ENCODE measurements around the gene GTF3A. TPM values are rescaled to one million over a fixed set of nuclear protein-coding genes. Genes with fewer than 3 reads are reported as not detected.
"Not testable (repeated sequence)": the region's sequence is repeated elsewhere in the genome, so short reads cannot be mapped to it uniquely, and the experiment has no call there.

GTF3A gene
- total RNA-seq, 1 donor from 2014 or later, result 284 TPM

DNA sequence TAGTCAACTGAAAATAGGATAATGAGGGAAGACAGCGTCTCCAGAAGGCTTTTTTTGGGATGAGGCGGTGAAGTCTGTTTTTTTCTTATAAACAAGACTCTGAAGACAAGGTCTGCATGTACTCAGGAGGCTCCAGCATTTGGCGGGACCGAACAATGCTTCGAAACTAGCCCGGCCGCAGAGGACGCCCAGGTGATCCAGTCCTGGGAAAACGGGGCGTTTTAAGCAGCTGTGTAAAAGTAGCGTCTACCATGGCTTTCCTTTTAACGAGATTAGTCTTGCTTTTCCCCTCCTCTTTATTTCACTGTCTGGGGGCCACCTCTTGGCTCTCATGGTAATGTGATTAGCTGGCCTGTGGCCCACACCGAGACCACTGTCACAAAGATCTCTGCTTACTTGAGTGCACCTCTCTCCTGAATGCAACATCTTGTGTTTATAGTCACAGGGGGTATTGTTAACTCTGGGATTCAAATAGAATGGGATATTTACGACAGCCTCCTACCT lies 29.4 kb upstream of the GTF3A start:
- Mint-ChIP-seq H3K36me3 (ENCODE audit: low read depth) (no peaks in the 10 kb centered on the region), H3K4me3 (no peak overlapping the region), H3K9me3 (no peaks in the 10 kb centered on the region), H3K4me1 (no peaks in the 10 kb centered on the region), H3K27me3 (peaks cover 18% of the 10 kb centered on the region), H3K27ac (no peak overlapping the region)
- no peak for DNase-seq
- intact Hi-C loops (cut with micrococcal nuclease), result no loop called here

DNA sequence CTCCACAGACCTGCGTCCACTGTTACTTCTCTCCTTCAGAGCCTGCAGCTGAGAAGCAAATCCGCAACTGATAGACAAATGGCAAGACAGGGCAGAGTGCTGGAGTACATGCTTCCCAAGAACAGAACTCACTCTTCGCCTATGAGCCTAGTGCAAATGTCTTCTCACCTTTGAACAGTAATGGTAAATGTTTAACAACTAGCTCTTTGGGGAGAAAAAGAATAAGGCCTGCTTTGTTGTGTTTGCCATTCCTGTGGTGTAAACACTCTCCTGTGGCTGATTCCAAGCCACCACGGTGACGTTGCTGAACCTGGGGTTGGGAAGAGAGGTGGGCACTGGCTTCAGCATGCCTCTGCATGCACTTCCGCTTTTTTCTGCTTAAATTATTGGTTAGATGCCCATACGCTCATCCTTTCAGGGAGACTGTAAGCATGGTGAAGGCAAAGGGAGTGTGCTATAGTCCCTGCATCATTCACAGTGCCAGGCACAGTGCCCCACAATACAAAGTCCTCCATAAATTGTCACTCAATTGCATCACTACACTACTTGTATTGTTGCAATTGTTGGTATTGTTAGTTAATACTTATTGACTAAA lies 28.1 kb upstream of the GTF3A start:
- no peaks in the 10 kb centered on the region for H3K9me3 Mint-ChIP-seq
- no peak overlapping the region for H3K4me3 Mint-ChIP-seq
- no peaks in the 10 kb centered on the region for H3K36me3 Mint-ChIP-seq (ENCODE audit: low read depth)
- peaks cover 15% of the 10 kb centered on the region for H3K27me3 Mint-ChIP-seq
- H3K27ac Mint-ChIP-seq, result no peak overlapping the region
- DNase-seq, result no peak
- intact Hi-C loops (cut with micrococcal nuclease), result no loop called here
- no peaks in the 10 kb centered on the region for H3K4me1 Mint-ChIP-seq

DNA sequence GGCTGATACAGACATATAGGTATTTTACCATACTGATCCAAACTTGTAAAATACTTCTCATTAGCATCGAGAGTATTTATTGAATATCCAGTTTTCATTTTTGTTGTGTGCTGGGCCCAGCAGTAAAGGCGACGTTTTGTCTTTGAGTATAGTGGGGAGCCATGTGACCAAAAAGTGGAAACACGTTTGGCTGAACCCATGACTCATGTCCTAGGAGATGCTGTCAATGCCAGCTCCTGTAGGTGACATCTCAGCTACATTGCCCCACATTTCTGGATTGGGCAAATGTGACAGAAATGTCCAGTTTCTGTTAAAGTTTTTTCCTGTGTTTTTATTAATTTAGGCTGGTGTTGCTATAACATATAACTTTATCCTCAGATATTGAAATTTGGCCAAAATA lies 26.1 kb upstream of the GTF3A start:
- Mint-ChIP-seq H3K9me3 (no peaks in the 10 kb centered on the region), H3K4me1 (no peaks in the 10 kb centered on the region), H3K36me3 (ENCODE audit: low read depth) (no peaks in the 10 kb centered on the region), H3K27me3 (peaks cover 7% of the 10 kb centered on the region), H3K27ac (no peak overlapping the region), H3K4me3 (no peak overlapping the region)
- no peak for DNase-seq
- intact Hi-C loops (cut with micrococcal nuclease), result no loop called here

DNA sequence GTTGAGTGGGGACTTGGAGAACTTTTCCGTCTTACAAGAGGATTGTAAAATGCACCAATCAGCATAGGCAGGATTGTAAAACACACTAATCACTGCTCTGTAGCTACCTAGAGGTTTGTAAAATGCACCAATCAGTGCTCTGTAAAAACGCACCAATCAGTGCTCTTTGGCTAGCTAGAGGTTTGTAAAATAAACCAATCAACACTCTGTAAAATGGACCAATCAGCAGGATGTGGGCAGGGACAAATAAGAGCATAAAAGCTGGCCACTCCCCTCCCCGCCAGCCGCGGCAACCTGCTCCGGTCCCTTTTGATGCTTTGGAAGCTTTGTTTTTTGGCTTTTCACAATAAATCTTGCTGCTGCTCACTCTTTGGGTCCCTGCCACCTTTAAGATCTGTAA lies 24.0 kb upstream of the GTF3A start:
- H3K36me3 Mint-ChIP-seq (ENCODE audit: low read depth); H3K27me3 Mint-ChIP-seq; DNase-seq; H3K27ac Mint-ChIP-seq; intact Hi-C loops (cut with micrococcal nuclease); H3K9me3 Mint-ChIP-seq; H3K4me1 Mint-ChIP-seq; H3K4me3 Mint-ChIP-seq: not testable (repeated sequence)

DNA sequence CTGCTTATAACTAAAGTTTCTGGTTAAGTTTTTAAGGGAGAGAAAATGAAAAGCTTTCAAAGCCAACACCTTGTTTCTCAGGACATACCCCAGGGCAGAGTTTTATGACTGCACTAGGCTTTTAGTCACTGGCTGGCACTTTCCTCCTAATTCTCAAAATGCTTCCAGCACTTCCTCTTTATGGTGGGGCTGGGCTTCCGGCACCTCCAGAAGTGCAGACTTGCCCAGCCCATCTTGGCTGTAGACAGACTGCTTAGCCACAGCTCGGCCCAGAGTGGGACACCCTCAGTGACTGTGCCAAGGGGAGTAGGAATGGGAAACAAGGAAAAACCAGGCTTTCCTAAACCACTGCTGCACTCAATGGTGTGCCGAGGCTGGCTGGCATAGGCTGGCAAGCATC lies 23.2 kb upstream of the GTF3A start:
- H3K4me1 Mint-ChIP-seq, result no peaks in the 10 kb centered on the region
- H3K4me3 Mint-ChIP-seq, result no peak overlapping the region
- H3K36me3 Mint-ChIP-seq (ENCODE audit: low read depth), result no peaks in the 10 kb centered on the region
- no peak overlapping the region for H3K27ac Mint-ChIP-seq
- intact Hi-C loops (cut with micrococcal nuclease), result no loop called here
- peaks cover 2% of the 10 kb centered on the region for H3K27me3 Mint-ChIP-seq
- H3K9me3 Mint-ChIP-seq, result no peaks in the 10 kb centered on the region
- DNase-seq, result no peak

DNA sequence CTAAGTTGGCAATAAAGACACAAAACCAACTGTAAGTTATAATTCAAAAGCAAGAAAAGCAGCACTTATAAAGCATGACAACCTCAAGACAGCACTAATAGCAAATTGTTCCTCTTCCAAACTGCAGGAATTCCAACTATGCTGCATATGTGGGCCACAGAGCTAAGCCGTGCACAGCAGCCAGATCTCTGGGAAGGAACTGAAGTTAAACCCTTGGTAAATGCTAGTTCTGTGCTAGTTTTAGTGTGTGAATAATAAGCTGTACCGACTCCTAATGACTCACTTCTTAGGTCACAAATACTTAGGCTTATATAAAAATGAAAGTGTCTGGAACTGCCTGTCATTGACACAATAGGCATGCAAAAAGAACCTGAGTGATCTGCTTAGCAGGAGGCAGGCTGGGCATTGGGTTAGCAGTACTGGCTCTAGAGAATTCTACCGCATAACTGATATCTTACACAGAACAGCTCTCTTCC lies 21.2 kb upstream of the GTF3A start:
- intact Hi-C loops (cut with micrococcal nuclease), result no loop called here
- Mint-ChIP-seq H3K4me1 (no peaks in the 10 kb centered on the region), H3K27me3 (peaks cover 10% of the 10 kb centered on the region), H3K27ac (no peak overlapping the region), H3K9me3 (no peaks in the 10 kb centered on the region), H3K36me3 (ENCODE audit: low read depth) (no peaks in the 10 kb centered on the region), H3K4me3 (no peak overlapping the region)
- no peak for DNase-seq

DNA sequence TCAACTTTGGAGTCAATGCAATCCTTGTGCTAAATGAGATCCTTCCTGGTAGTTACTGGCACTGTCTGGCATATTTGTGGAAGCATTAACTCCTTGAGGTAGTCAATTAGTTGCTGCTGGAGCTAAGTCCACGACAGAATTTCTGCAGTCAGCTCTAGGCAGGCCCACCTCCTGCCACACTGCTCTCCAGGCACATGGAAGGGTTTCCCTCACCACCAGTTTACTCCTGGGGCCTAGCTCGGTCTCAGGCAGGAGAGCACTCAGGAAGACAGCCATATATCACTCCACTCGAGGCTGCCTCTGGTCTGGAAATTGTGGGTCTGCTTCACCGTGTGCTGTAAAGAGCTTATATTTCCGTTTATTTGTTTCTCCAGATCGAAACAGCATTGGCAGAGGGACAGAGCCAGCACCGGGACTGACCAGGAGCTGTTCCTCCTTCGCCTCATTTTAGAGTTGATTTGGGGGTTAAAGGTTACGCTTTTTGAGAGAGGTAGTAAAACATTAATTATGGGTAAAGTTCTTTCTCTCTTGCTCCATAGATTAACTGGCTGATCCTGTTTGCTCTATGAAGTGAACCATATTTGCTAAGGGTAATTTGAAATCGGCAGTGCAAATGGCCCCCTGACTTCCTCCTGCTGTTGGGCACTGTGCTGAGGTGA lies 20.6 kb upstream of the GTF3A start:
- intact Hi-C loops (cut with micrococcal nuclease), result no loop called here
- H3K4me3 Mint-ChIP-seq, result no peak overlapping the region

DNA sequence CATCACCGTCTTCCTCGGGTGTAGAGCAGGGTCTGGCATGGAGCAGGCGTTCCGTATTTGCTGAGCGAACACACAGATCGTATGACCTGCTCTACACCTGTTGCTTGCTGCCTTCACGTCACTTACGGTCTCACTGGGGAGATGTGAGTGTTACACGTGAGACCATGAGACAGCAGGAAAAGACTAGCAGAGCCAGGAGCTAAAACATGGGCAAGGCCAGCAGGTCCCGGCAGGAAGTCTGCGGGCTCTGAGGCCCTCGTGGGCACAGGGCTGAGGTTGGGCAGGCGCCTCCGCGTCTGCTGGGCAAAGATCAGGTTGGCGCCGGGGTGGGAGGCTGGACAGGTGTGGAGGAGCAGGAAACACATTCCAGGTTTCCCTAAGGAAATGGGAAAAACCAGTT lies 19.7 kb upstream of the GTF3A start:
- intact Hi-C loops (cut with micrococcal nuclease), result no loop called here
- Mint-ChIP-seq H3K9me3 (no peaks in the 10 kb centered on the region), H3K27me3 (peaks cover 22% of the 10 kb centered on the region)

More for the DNA sequence above, 20.6 kb upstream of the GTF3A start:
- H3K27ac Mint-ChIP-seq, result no peak overlapping the region
- no peaks in the 10 kb centered on the region for H3K9me3 Mint-ChIP-seq
- no peaks in the 10 kb centered on the region for H3K4me1 Mint-ChIP-seq
- peaks cover 14% of the 10 kb centered on the region for H3K27me3 Mint-ChIP-seq
- no peaks in the 10 kb centered on the region for H3K36me3 Mint-ChIP-seq (ENCODE audit: low read depth)
- no peak for DNase-seq

DNA sequence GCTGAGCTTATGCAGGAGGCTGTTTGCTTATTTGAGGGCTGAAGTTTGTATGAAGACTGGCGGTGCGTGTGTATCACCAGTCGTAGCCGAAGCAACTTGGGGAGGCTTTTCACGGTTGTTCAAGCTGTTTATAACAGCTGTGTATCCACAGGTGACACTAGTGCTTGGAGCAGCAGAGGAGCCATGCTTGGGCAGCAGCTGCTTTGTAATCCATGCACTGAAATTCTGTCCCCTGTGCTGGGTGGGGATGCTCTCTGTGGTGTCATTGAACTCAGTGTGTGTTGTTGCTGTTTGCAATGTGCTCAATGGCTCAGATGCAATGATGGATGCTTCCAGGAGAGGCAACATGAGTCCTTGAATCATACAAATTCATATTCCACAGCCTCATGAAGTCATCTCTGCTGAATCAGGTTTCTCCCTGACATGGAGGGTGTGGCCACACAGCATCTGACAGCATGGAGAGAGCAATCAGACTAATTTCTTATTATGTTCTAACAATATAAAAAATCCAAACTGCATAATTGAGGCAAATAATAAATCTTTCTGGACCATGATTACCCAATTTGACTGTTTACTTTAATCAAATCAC lies 18.8 kb upstream of the GTF3A start:
- peaks cover 27% of the 10 kb centered on the region for H3K27me3 Mint-ChIP-seq
- no peaks in the 10 kb centered on the region for H3K4me1 Mint-ChIP-seq
- DNase-seq, result no peak
- H3K4me3 Mint-ChIP-seq, result no peak overlapping the region
- H3K27ac Mint-ChIP-seq, result no peak overlapping the region
- intact Hi-C loops (cut with micrococcal nuclease), result loop anchor here (1.0 kb wide), 1 partner anchor 19 kb away; the partner anchor contains the start of gene GTF3A
- H3K9me3 Mint-ChIP-seq, result no peaks in the 10 kb centered on the region
- H3K36me3 Mint-ChIP-seq (ENCODE audit: low read depth), result no peaks in the 10 kb centered on the region

More for the DNA sequence above, 19.7 kb upstream of the GTF3A start:
- Mint-ChIP-seq H3K4me3 (no peak overlapping the region), H3K4me1 (no peaks in the 10 kb centered on the region), H3K36me3 (ENCODE audit: low read depth) (no peaks in the 10 kb centered on the region), H3K27ac (no peak overlapping the region)
- DNase-seq, result no peak

DNA sequence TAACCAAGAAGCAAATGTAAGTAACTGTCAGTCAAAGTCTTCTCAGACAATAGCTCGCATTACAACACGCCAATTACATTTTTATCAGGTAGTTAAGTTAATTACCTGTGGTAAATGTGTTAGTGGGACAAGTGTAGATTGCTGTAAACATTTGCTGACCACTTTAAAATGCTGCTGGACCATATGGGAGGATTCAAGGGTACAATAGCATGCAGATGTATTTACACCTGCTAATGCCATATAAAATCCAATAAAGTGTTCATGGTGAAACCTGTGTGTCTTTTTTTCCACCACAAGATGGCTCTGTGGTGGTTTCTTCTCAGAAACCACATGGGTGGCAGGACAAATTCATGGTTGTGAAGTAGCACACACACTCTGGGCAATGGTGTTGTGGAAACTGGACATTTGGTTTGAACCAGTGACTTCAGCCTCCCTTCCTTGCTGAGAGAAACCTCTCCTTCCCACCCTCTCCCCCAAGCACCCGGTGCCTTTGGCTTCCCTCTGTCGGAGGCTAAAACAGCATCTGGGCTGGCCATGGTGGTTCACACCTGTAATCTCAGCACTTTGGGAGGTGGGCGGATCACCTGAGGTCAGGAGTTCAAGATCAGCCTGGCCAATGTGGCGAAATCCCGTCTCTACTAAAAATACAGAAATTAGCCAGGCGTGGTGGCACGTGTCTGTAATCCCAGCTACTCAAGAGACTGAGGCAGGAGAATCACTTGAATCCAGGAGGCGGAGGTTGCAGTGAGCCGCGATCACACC lies 18.1 kb upstream of the GTF3A start:
- H3K36me3 Mint-ChIP-seq (ENCODE audit: low read depth), result no peaks in the 10 kb centered on the region
- DNase-seq, result peak; percentile 80
- H3K27ac Mint-ChIP-seq, result no peak overlapping the region
- H3K4me3 Mint-ChIP-seq, result no peak overlapping the region
- H3K27me3 Mint-ChIP-seq, result peaks cover 32% of the 10 kb centered on the region
- no peaks in the 10 kb centered on the region for H3K4me1 Mint-ChIP-seq
- H3K9me3 Mint-ChIP-seq, result no peaks in the 10 kb centered on the region
- intact Hi-C loops (cut with micrococcal nuclease), result loop anchor here (1.0 kb wide), 1 partner anchor 18 kb away; the partner anchor contains the start of gene GTF3A

DNA sequence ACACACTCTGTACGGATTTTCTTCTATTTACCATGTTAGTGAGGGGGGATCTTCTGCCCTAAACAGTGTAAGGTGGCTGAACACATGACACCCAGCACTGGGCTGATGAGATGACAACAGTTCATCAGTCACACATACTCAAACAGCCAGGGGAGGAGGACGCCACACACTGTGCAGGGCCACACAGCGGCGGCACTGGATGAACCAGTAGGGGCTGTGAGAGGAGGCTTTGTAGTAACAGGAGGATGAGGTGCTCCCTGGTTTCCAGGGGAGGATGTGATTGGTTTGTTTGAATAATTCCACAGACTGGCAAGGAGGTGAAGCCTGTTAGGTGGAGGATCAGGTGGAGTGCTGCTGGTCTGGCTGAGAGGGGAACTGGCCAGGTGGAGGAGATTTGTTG lies 16.3 kb upstream of the GTF3A start:
- Mint-ChIP-seq H3K4me3 (no peak overlapping the region), H3K4me1 (no peaks in the 10 kb centered on the region), H3K27me3 (peaks cover 42% of the 10 kb centered on the region), H3K36me3 (ENCODE audit: low read depth) (no peaks in the 10 kb centered on the region), H3K27ac (no peak overlapping the region), H3K9me3 (no peaks in the 10 kb centered on the region)
- intact Hi-C loops (cut with micrococcal nuclease), result no loop called here
- DNase-seq, result no peak

DNA sequence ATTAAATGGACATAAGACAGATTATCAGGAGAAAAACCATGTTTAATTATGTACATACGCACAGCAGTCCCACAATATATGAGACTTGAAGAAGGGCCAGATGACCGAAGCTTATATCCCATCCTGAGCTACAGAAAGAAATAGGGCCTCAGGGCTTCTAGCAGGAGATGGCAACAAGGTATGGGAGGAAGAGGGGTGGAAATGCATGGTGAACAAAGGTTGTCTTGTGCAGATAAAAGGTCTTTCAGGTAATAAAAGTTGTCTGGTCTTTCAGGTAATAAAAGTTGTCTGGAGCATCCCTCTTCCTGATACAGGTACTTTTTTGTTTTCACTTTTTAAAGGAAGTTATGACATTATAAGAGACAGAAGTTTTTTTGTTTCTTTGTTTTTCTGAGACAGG lies 15.4 kb upstream of the GTF3A start:
- Mint-ChIP-seq H3K4me1 (no peaks in the 10 kb centered on the region), H3K27me3 (peaks cover 45% of the 10 kb centered on the region), H3K36me3 (ENCODE audit: low read depth) (no peaks in the 10 kb centered on the region), H3K27ac (no peak overlapping the region), H3K4me3 (no peak overlapping the region), H3K9me3 (no peaks in the 10 kb centered on the region)
- intact Hi-C loops (cut with micrococcal nuclease), result no loop called here
- no peak for DNase-seq

DNA sequence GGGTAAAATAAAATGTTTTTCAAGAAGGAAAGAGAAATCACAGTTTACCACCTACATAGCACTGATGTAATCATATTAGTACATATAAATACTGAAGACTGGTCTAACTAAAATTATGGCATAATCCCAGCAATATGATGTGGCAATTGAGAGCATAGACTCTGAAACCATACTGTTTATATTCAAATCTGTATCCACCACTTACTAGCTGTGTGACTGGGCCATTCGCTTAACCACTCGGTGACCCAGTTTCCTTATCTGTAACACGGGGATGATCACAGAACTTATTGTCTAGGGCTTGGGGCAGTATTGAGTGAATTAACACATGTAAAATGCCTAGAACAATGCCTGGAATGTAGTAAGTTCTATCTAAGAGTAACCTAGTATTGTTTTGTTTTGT lies 13.1 kb upstream of the GTF3A start:
- intact Hi-C loops (cut with micrococcal nuclease), result no loop called here
- no peak overlapping the region for H3K4me3 Mint-ChIP-seq
- no peaks in the 10 kb centered on the region for H3K4me1 Mint-ChIP-seq
- no peaks in the 10 kb centered on the region for H3K9me3 Mint-ChIP-seq
- H3K27me3 Mint-ChIP-seq, result peaks cover 58% of the 10 kb centered on the region
- DNase-seq, result no peak
- H3K36me3 Mint-ChIP-seq (ENCODE audit: low read depth), result no peaks in the 10 kb centered on the region
- no peak overlapping the region for H3K27ac Mint-ChIP-seq

DNA sequence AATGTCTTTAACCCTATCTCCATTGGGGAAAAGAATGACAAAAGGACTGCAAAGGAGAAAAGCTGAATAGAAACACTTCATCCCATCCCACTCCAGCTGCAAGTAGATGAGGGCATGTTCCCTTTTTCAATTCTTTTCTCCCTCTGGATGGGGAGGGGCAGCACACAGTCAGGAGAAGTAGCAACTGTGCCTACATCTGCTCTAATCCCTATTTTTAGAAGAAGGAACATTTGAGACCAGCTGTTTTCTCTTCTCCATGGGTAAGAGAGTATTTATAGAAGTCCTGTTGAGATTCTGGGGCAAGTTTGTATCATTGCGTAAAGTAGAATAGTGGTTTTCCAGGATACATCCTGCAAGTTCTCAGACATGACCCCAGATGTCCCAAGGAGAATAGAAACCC lies 9.3 kb upstream of the GTF3A start:
- DNase-seq, result no peak
- Mint-ChIP-seq H3K4me1 (no peaks in the 10 kb centered on the region), H3K27me3 (peaks cover 34% of the 10 kb centered on the region), H3K4me3 (no peak overlapping the region), H3K27ac (no peak overlapping the region), H3K9me3 (no peaks in the 10 kb centered on the region), H3K36me3 (ENCODE audit: low read depth) (no peaks in the 10 kb centered on the region)
- intact Hi-C loops (cut with micrococcal nuclease), result no loop called here

Measured in activated CD4-positive, alpha-beta T cell treated with anti-CD3 and anti-CD28 coated beads, Interleukin-2, amount 10 ng/mL, durations not matched to agents 24 days and 14 days (primary cell).